GM21619 (cell line): Measurements from ENCODE around the gene ANGPTL1.
"Not testable (repeated sequence)": the region's sequence is repeated elsewhere in the genome, so short reads cannot be mapped to it uniquely, and the experiment has no call there.

Experiments used
- ATAC-seq: cut with Tn5 transposase; IDR thresholded peaks from one replicate; pipeline ENCODE4 v1.9.1; 2021; ENCODE audit not compliant: unreplicated experiment

ANGPTL1 gene

DNA sequence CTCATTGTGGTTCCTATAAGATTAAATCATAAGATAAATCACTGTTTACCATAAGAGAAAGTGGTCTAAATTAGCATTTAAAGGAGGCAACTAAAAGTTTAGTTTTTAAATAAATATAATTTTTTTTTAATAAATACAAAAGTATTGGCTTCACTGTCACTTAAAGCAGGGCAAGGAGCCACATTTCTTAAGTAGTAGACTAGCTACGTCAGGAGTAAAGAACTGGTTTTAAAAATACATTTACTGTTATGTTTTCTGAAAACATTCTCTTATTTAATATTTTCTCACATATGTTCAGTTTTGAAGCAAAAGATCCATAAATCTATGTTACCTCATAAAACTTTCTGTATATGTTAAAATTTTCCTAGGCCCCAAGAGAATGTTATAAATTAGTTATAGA, 2.2 kb downstream of the ANGPTL1 start:
- ATAC-seq, result no peak

DNA sequence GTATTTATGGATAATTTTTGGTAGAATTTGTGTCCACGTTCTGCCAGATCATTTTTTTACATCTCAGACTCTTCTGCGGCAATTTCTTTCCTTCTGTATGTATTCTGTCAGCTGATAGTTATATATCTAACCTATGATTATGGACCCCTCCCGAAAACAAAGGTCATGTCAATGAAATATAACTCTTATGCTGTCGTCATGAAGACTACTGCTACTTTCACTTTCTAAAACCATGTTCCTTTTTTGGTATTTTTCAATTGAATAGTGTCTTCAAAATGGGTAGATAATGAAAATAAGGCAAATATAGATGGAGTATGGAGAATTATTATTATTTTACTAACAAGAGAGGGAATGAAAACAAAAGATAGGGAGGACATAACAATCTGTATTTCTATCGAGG, 3.2 kb downstream of the ANGPTL1 start:
- ATAC-seq, result no peak

DNA sequence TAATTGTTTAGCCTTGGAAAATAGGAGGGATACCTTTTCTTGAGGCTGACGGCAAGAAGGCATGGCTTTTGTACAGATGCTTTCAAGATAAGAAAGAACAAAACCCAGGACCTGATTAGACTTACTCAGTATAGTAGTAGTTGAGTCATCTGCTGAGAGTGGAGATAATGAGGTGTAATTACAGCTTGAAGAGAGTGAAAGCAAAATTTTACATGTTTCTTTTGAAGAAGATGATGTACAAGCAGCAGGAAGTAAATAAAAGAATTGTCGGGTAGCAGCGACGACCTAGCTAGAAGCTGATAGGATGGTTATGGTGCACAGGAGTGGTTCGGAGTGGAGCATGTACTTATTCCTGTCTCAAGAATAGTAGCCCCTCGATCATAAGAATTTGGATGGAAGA, 6.6 kb downstream of the ANGPTL1 start:
- no peak for ATAC-seq

DNA sequence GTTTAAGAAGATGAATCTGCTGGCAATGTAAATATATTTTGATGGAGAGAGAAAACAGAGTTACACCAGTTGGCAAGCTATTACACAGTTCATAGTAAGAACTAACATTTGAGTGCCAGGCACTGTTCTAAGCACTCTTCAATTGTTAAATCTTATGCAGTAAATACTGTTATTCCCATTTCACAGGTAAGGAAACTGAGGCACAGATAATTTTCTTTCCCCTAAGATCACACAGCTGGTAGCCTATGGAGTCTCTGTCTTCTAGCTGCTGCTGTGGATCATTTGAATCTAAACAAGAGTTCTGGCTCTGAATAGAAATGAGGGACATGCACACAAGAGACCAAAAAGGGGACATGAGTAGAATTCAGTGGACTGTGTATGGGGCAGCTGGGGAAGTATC, 8.0 kb downstream of the ANGPTL1 start:
- no peak for ATAC-seq

DNA sequence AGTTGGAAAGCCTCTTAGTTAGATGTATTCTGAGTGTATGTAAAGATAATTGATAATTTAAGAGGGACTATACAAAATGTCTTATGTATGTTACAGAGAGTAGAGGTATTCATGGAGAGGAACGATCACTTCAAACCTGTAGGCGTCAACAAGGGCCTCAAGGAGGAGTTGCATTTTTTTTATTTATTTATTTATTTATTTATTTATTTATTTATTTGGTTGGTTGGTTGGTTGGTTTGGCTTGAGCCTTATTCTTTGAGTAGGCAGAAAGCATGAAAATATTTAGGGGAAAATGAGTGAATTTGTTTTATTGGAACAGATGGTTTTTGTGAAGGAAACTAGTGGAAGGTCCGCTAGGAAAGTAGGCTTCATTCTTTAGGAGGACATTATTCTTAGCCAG, 8.5 kb downstream of the ANGPTL1 start:
- ATAC-seq, result no peak

DNA sequence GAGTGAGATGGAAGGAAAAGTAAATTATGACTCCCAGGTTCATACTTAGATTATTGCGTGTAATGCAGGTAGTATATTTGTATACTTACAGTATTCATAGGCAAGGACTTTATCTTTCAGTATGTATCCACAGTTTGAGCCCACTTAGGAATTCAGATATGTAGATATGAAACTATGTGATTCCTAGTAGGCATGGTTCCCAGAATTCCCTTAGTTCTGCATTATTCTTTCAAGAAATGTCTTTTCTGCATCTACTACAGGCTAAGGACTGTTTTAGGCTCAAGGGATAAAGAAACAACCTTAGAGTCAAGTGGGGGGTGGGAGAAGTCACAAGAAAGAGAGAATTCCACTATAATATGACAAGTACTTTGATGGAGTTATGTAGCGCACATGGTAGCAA, 13.8 kb downstream of the ANGPTL1 start:
- no peak for ATAC-seq

DNA sequence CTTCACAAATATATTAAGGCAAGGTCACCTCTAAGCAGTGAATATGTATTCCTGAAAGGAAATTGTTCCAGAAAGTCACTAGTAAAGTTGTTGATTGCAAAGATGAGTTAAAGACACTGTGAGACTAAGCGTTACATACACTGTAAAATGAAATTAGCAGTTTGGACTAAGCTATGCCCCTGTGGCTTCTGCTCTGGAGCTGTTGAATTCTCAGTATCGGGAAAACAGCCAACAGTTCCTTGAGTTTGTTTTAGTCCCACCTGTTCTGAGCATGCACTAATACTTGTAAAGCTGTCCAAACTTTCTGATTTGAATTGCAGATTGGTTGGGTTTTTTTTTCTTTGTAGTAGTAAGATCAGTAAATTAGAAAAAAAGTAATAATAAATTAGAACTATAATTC, 21.0 kb downstream of the ANGPTL1 start:
- no peak for ATAC-seq

DNA sequence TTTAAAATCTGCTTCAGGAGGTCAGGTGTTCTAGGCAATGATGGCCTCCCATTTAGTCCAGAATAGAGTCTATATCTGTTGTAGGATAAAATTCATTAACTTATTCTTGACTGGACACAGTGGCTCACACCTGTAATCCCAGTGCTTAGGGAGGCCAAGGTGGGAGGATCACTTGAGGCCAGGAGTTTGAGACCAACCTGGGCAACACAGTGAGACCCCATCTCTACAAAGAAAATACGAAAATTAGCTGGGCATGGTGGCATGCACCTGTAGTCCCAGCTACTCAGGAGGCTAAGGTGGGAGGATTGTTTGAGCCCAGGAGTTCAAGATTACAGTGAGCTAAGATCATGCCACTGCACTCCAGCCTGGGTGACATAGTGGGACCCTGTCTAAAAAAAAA, 23.0 kb downstream of the ANGPTL1 start:
- not testable (repeated sequence) for ATAC-seq

DNA sequence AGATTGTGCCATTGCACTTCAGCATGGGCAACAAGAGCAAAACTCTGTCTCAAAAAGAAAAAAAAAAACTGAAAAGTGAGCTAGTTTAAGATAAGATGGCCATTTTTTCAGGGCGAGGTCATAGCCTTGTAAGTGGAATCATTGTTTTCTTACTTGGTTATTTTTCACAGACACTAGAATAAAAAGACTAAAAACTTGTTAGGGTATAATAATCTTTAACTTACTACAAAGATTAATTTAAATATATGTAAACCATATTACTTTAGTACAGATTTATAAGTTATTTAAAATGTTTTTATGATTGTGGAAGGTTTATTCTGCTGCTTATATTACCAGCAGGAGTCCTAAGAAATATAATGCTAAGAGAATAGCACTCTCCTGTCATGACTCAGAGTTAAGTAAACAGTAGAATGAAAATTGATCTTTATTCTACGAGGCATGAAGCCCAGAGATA, 23.5 kb downstream of the ANGPTL1 start:
- ATAC-seq, result no peak

DNA sequence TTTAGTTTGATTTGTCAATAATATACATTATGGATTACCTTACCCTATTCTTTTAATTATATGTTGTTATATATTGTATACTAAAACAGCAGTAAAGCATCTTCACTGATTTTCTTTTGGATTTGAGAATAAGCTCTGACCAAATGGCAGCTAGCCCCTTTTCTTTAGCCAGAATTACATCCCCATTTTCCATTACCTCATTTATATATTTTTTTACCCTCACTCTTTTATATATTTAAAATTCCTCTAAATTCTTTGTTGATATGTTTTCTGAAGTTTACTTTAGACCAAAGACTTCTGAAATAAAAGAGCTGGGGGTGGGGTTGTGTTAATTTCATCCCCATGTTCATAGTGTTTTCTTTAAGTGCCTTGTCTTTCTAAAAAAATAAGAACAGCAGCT, 24.6 kb downstream of the ANGPTL1 start:
- no peak for ATAC-seq

DNA sequence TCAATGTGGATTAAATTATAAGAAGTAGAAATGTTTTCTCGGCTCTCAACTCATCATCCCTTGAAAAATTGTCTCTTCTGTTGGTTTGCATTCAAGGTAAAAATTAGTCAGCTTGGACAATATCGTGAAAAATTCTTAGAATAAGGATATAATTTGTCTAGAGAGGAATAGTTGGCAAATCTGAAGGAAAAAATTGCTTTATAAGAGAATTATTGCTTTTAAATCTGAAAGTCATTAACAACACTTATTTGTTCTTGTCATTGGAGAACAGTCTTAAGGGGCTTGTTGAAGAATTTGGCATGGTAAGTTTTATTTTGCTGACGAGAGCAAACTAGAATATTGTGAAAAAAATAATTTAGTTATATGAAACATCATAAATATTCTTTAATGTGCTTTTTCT, 26.4 kb downstream of the ANGPTL1 start:
- ATAC-seq, result no peak

DNA sequence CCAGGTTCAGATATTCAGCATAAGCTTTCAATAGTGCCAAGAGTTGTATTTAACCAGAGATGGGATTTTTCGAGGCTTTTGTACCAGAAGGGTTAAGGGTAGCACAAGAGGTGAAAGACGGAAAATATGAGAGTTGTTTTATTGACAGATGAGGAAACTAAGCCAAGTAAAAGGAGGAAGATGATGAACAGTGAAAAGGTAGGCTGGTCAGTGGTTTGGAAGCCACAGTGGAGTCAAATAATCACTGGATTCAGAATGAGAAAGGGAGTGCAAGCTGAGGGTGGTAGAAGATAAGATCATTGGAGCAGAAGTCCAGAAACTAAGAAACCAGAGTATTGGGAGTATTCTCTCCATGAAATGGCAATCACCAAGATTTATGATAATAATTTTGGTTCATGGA, 45.7 kb downstream of the ANGPTL1 start:
- ATAC-seq, result no peak

DNA sequence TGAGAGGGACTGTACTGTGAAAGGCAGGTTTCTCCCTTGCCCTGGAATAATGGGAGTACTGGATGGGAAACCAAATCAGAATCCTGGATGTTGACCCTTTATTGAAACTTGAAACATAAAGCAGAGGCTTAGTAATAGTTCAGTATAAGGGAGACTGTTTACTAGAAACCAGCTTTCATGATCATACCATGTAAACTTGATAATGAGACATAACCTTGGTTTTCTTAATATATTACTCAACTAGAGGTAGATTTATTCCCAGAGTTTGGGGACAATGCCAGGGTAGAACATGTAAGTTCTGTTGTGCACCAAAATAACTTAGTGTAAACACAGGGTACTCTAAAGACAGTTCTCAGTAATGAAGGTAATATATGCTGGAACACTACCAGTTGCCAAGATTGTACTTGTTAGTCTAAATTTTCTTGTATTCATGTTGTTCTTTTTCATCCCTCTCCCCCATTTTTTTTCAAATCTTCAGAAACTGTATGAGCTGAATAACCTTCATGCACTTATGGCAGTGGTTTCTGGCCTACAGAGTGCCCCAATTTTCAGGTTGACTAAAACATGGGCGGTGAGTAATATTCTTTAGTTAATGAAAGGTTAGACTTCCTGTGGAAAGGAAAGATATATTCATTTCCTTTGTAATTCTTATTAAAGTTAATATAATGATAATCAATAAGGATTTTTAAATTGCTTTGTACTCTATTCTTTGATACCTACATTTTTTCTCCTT, 49.6 kb downstream of the ANGPTL1 start:
- ATAC-seq, result peak; percentile 60

DNA sequence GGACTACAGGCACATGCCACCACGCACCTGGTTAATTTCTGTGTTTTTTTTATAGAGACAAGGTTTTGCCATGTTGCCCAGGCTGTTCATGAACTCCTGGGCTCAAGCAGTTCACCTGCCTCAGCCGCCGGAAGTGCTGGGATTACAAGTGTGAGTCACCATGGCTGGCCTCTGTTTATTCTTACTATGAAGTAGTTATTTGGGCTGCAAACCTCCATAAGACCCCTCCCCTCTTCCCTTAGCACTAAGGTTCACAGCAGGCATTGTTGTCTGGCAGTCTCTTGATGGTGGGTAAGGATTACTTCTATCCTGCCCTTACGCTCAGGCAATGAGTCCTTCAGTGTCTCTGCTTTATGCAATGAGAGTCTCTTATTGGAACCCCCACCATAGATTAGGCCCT, 51.8 kb downstream of the ANGPTL1 start:
- ATAC-seq, result no peak

DNA sequence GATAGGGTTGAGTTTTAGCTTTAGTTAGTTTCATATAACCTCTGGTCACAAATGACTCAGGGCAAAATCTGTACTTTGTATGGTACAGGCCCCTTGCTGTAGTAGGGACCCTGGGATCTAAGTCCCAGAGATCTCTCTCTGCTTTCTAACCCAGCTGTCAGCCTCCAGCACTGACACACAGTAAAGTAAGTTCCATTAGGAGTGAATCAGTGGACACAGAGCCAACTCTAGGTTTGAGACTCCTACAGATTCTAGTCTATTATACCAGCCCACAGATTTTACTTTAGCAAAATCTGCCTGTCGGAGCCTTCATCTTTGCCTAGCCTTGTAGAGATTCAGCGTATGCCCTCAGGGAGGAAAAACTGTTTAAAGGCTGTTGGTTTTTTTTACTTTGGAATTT, 52.5 kb downstream of the ANGPTL1 start:
- no peak for ATAC-seq

DNA sequence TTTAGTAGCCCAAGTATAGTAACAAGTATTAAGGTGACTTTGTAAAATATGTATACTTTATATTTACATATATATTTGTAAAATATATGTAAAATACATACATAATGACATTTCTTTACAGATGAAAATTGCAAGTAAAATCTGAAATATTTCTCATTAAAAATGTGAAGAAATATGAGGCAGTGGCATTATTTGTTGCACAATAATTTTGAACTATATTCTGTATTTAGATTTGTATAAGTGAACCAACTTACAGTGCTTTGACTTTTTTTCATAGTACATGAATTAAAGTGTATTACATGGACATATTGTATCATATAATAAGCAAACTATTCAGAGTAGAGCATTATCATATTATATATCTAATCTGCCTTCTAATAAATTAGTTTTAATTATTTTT, 60.3 kb downstream of the ANGPTL1 start:
- ATAC-seq, result no peak

DNA sequence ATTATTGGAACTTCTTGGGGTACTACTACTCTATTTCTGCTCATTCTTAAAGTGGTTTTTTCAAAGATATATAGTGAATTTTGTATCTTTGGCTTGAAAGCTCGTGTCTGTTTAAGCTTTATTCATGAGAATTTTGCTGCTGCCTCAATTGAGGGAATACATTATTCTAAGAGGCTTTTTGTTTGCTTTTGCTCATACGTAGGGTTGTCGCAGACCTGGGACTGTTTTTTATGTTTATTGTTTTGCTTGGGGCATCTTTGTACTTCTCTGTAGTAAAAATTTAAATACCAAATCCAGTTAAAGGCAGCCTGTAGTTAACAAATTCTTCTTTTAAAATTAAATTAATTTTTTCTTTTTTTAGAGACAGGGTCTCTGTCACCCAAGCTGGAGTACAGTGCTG, 62.3 kb downstream of the ANGPTL1 start:
- ATAC-seq, result no peak

DNA sequence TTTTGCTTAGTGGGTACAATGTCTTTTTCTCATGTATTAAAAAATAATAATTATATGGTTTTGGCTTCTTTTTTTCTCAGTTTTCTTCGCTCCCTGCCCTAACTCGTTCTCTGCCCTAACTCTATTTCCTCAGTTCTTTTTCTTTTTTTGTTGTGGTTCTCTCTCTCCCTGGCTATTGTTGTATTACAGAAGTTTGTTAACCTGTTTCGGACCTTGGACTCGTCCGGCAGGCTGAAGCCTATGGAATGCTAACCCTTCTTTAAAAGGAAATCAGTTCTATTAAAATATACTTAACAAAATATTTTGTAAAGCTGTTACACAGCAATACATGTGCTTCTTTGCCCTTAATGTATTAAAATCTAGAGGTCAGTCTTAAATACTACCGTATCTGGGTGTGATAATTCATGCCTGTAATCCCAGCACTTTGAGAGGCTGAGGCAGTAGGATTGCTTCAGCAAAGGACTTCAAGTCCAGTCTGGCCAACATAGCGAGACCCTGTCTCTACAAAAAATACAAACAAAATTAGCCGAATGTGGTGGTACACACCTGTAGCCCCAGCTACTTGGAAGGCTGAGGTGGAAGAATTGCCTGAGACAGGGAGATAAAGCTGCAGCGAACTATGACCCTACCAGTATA, 64.1 kb downstream of the ANGPTL1 start:
- ATAC-seq, result no peak

DNA sequence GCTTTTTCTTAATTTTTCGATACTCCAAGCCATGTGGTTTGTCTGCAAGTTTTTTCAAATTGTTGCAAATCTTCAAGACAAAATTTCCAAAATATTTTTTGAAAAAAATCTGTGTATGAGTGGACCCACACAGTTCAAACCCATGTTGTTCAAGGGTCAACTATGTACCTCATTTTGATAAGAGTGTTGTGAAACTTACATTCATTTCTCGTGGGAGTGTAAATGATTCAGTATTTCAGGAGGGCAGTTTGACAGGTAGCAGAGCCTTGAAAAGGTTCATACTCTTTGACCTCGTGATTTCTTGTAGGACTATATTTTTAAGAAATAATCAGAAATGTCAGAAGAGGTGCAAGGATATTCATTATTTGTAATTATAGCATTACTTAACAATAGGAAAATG, 68.0 kb downstream of the ANGPTL1 start:
- ATAC-seq, result no peak
